Liver (tissue), 9 donors: ENCODE data around the gene CLCN5. TPM values are rescaled to one million over a fixed set of nuclear protein-coding genes. Genes with fewer than 3 reads are reported as not detected.

ENCODE experiments used
- DNase-seq: peaks from one replicate; pipeline ENCODE4 v3.0.0-alpha.2; 2017; ENCODE audit warnings: low spot score
- H3K27ac ChIP-seq, 2 donors: one replicate each; pipeline ENCODE4 v1.7.0; 2013; ENCODE audit warnings: inconsistent platforms in 2 of 2, low read length in 2 of 2, control low read depth in 1 of 2, low read depth in 1 of 2, mild to moderate bottlenecking in 1 of 2
- H3K27me3 ChIP-seq, 4 donors: one replicate each; pipeline versions ENCODE4 v1.6.1 to v1.7.0; 2013; ENCODE audit warnings: low read length in 3 of 4, inconsistent platforms in 1 of 4, mild to moderate bottlenecking in 1 of 4, moderate library complexity in 1 of 4; ENCODE audit not compliant: control insufficient read depth in 4 of 4, insufficient read depth in 4 of 4
- H3K36me3 ChIP-seq, 4 donors: one replicate each; pipeline versions ENCODE4 v1.6.1 to v1.7.0; 2013; ENCODE audit warnings: low read length in 3 of 4, mild to moderate bottlenecking in 3 of 4, low read depth in 1 of 4, moderate library complexity in 1 of 4; ENCODE audit not compliant: control insufficient read depth in 4 of 4, insufficient read depth in 3 of 4
- H3K4me1 ChIP-seq, 4 donors: one replicate each; pipeline versions ENCODE4 v1.6.1 to v1.7.0; 2013; ENCODE audit warnings: low read length in 3 of 4, mild to moderate bottlenecking in 3 of 4, moderate library complexity in 1 of 4; ENCODE audit not compliant: control insufficient read depth in 4 of 4, insufficient read depth in 4 of 4
- H3K4me3 ChIP-seq, 3 donors: one replicate each; pipeline versions ENCODE4 v1.6.1 to v1.7.0; 2013; ENCODE audit warnings: low read length in 3 of 3, control low read depth in 1 of 3, low read depth in 1 of 3, mild to moderate bottlenecking in 1 of 3
- H3K9ac ChIP-seq, 2 donors: one replicate each; pipeline ENCODE4 v1.7.0; 2013; ENCODE audit warnings: low read length in 2 of 2, mild to moderate bottlenecking in 2 of 2, moderate library complexity in 2 of 2, control low read depth in 1 of 2, low read depth in 1 of 2
- H3K9me3 ChIP-seq, 4 donors: one replicate each; pipeline versions ENCODE4 v1.6.1 to v1.7.0; 2013; ENCODE audit warnings: low read length in 3 of 4; ENCODE audit not compliant: control insufficient read depth in 4 of 4
- CTCF ChIP-seq: fragments of 150-350 bp; IDR thresholded peaks from 2 replicates; pipeline ENCODE4 v1.5.1; 2017; ENCODE audit warnings: improper control_type of control experiment, low read depth, low read length; ENCODE audit not compliant: missing input control
- EGR1 ChIP-seq, 2 donors: IDR thresholded peaks; 2 replicates each; pipeline ENCODE4 v1.6.1; 2016 to 2018; ENCODE audit warnings: antibody characterized with exemption in 2 of 2, low read depth in 2 of 2
- FOXA1 ChIP-seq: IDR thresholded peaks from 2 replicates; pipeline ENCODE4 v1.6.1; 2016; ENCODE audit warnings: antibody characterized with exemption
- FOXA2 ChIP-seq: IDR thresholded peaks from 2 replicates; pipeline ENCODE4 v1.6.1; 2016; ENCODE audit warnings: antibody characterized with exemption
- GABPA ChIP-seq, 2 donors: IDR thresholded peaks in 1 of 2; conservative IDR thresholded peaks in 1 of 2; 2 replicates each; pipeline ENCODE4 v1.6.1; 2016; ENCODE audit warnings: antibody characterized with exemption in 2 of 2, mild to moderate bottlenecking in 1 of 2, moderate library complexity in 1 of 2
- HNF4A ChIP-seq, 2 donors: conservative IDR thresholded peaks; 2 replicates each; pipeline ENCODE4 v1.6.1; 2016; ENCODE audit warnings: antibody characterized with exemption in 2 of 2, mild to moderate bottlenecking in 2 of 2
- HNF4G ChIP-seq: IDR thresholded peaks from 2 replicates; pipeline ENCODE4 v1.6.1; 2016; ENCODE audit warnings: antibody characterized with exemption
- JUND ChIP-seq, 2 donors: IDR thresholded peaks; 2 replicates each; pipeline ENCODE4 v1.6.1; 2016; ENCODE audit warnings: antibody characterized with exemption in 2 of 2
- NR2F2 ChIP-seq: IDR thresholded peaks from 2 replicates; pipeline ENCODE4 v1.6.1; 2016; ENCODE audit warnings: antibody characterized with exemption
- RAD21 ChIP-seq, 2 donors: IDR thresholded peaks; 2 replicates each; pipeline ENCODE4 v1.6.1; 2016; ENCODE audit warnings: antibody characterized with exemption in 2 of 2, mild to moderate bottlenecking in 2 of 2
- REST ChIP-seq: IDR thresholded peaks from 2 replicates; pipeline ENCODE4 v1.6.1; 2016; ENCODE audit warnings: antibody characterized with exemption, mild to moderate bottlenecking
- RXRA ChIP-seq, 2 donors: IDR thresholded peaks; 2 replicates each; pipeline ENCODE4 v1.6.1; 2017 to 2018; ENCODE audit warnings: antibody characterized with exemption in 2 of 2, mild to moderate bottlenecking in 1 of 2
- SP1 ChIP-seq: IDR thresholded peaks from 2 replicates; pipeline ENCODE4 v1.6.1; 2018; ENCODE audit warnings: antibody characterized with exemption, mild to moderate bottlenecking
- WGBS: extraction: QIAGEN DNeasy Blood & Tissue Kit; methylation state at CpG from one replicate; pipeline ENCODE4 v1.1.7; 2013; 5-methylcytosine and 5-hydroxymethylcytosine counted together
- polyA plus RNA-seq, 2 donors: library from polyadenylated mRNA; stranded (reverse) in 1 of 2; unstranded in 1 of 2; fragments of 200-250 nt in 1 of 2; fragments of >200 nt in 1 of 2; fragmentation: Nextera tagmentation in 1 of 2; extraction: Ambion mirVana in 1 of 2; gene quantifications; one replicate each; pipeline versions ENCODE4 v1.2.1 to v1.2.3, GENCODE V29; 2013 to 2015
- total RNA-seq, 2 donors: library from RNA; depleted of rRNA; stranded (reverse); fragments of >200 nt; gene quantifications; one replicate each; pipeline ENCODE4 v1.2.3, GENCODE V29; 2014
- TF ChIP-seq, protein P1 (sequence below): IDR thresholded peaks from 2 replicates; pipeline ENCODE4 v1.6.1; 2016; ENCODE audit warnings: antibody characterized with exemption
- TF ChIP-seq, protein P2 (sequence below): IDR thresholded peaks from 2 replicates; pipeline ENCODE4 v1.6.1; 2016; ENCODE audit warnings: antibody characterized with exemption
- TF ChIP-seq, protein P3 (sequence below): IDR thresholded peaks from 2 replicates; pipeline ENCODE4 v1.6.1; 2016; ENCODE audit warnings: antibody characterized with exemption
- donor health status: healthy.
- donor health status: healthy.
- donor health status: healthy.
- donor health status: healthy.
- donor health status: healthy.

Gene CLCN5
- total and polyA plus RNA-seq, 4 donors, result 5.6 to 56.1 (median 14.6) TPM

DNA sequence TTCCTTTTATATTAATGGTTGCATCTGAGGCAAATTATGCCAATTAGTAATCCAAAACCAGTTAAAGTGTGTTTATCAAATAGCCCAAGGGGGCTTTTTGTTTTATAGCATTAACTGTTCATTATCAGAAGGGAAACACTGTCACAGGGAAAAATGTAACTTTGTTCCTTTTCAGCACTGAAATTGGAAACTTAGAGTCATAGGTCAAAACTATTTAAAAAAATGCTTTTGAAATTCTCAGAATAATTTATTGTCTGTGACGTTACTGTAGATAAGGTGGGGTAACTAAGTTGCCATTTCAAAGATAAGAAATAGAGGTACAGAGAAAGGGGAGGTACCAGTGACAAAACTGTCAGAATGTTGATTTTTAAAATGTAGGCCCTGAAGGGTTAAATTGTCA, 149.1 kb downstream of the CLCN5 start (continued):
- TF ChIP-seq, protein P1, sequence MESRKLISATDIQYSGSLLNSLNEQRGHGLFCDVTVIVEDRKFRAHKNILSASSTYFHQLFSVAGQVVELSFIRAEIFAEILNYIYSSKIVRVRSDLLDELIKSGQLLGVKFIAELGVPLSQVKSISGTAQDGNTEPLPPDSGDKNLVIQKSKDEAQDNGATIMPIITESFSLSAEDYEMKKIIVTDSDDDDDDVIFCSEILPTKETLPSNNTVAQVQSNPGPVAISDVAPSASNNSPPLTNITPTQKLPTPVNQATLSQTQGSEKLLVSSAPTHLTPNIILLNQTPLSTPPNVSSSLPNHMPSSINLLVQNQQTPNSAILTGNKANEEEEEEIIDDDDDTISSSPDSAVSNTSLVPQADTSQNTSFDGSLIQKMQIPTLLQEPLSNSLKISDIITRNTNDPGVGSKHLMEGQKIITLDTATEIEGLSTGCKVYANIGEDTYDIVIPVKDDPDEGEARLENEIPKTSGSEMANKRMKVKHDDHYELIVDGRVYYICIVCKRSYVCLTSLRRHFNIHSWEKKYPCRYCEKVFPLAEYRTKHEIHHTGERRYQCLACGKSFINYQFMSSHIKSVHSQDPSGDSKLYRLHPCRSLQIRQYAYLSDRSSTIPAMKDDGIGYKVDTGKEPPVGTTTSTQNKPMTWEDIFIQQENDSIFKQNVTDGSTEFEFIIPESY, result no peak
- TF ChIP-seq, protein P2, sequence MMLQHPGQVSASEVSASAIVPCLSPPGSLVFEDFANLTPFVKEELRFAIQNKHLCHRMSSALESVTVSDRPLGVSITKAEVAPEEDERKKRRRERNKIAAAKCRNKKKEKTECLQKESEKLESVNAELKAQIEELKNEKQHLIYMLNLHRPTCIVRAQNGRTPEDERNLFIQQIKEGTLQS, result no peak
- TF ChIP-seq, protein P3, sequence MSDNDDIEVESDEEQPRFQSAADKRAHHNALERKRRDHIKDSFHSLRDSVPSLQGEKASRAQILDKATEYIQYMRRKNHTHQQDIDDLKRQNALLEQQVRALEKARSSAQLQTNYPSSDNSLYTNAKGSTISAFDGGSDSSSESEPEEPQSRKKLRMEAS, result no peak

GRCh38 chrX:50072110-50072509, 149.7 kb downstream of the CLCN5 start:
- 85% methylated on average over 1 of the region's 1 CpG for WGBS
- H3K9me3 ChIP-seq, result no peaks in the 10 kb centered on the region
- no peak overlapping the region for H3K27ac ChIP-seq
- no peak for DNase-seq
- H3K36me3 ChIP-seq, result peaks cover 0 to 10% (median 1%) of the 10 kb centered on the region in 4 donors
- no peaks in the 10 kb centered on the region for H3K27me3 ChIP-seq
- TF ChIP-seq NR2F2, result no peak
- no peak for TF ChIP-seq RAD21 (IDR thresholded peaks at IDR 0.05)
- no peak for TF ChIP-seq SP1
- TF ChIP-seq GABPA (IDR thresholded peaks at IDR 0.05 in 1 of 2, conservative IDR thresholded peaks at IDR 0.05 in 1 of 2), result no peak
- TF ChIP-seq HNF4G, result no peak
- no peak for TF ChIP-seq FOXA2
- no peak for TF ChIP-seq JUND (IDR thresholded peaks at IDR 0.05)
- no peak for TF ChIP-seq RXRA (IDR thresholded peaks at IDR 0.05)
- TF ChIP-seq HNF4A (conservative IDR thresholded peaks at IDR 0.05), result no peak
- TF ChIP-seq, protein P2, result no peak
- no peak for TF ChIP-seq CTCF
- no peak for TF ChIP-seq REST
- TF ChIP-seq, protein P3, result no peak
- no peak for TF ChIP-seq FOXA1
- no peak for TF ChIP-seq EGR1 (IDR thresholded peaks at IDR 0.05; ENCODE audit: low read depth in 2 of 2)
- peaks cover 0 to 29% (median 20%) of the 10 kb centered on the region in 4 donors for H3K4me1 ChIP-seq
- H3K4me3 ChIP-seq, result no peak overlapping the region
- no peak overlapping the region for H3K9ac ChIP-seq
